Activated B cell treated with CpG ODN at 0.5 μM for 24 hours (primary cell): Measurements from ENCODE around the gene TCF7. TPM values are rescaled to one million over a fixed set of nuclear protein-coding genes. Genes with fewer than 3 reads are reported as not detected.

Experiments
- ATAC-seq: fragments of 200-7000 bp; cut with Tn5 transposase; one replicate; pipeline ENCODE4 v1.10.0; 2021; ENCODE audit warnings: low read depth, mild to moderate bottlenecking, moderate library complexity
- CTCF ChIA-PET: fragments of 350-600 bp; sonication (Branson Sonifier 250); formaldehyde crosslinking; loops from one replicate; lab custom pipeline; 2021; ENCODE audit warnings: antibody characterized with exemption; lab: Charles Lee
- POLR2A ChIA-PET: fragments of 350-600 bp; sonication (Branson Sonifier 250); formaldehyde crosslinking; loops from one replicate; lab custom pipeline; 2021; ENCODE audit warnings: antibody characterized with exemption; lab: Charles Lee
- DNase-seq: peaks from one replicate; pipeline ENCODE4 v3.0.0; 2022
- H3K27ac Mint-ChIP-seq: one replicate; pipeline ENCODE4 v1.8.0; 2020; ENCODE audit warnings: mixed read lengths
- H3K27me3 Mint-ChIP-seq: one replicate; pipeline ENCODE4 v1.8.0; 2021; ENCODE audit warnings: mixed read lengths
- H3K36me3 Mint-ChIP-seq: one replicate; pipeline ENCODE4 v1.8.0; 2021; ENCODE audit warnings: low read depth, mixed read lengths
- H3K4me1 Mint-ChIP-seq: one replicate; pipeline ENCODE4 v1.8.0; 2021; ENCODE audit warnings: mixed read lengths
- H3K4me3 Mint-ChIP-seq: one replicate; pipeline ENCODE4 v1.8.0; 2020; ENCODE audit warnings: mild to moderate bottlenecking, mixed read lengths
- H3K9me3 Mint-ChIP-seq: one replicate; pipeline ENCODE4 v1.8.0; 2020; ENCODE audit warnings: mixed read lengths
- CTCF ChIP-seq: fragments of 200-600 bp; IDR thresholded peaks from one replicate; pipeline ENCODE4 v1.8.0; 2022; ENCODE audit warnings: antibody characterized with exemption, mild to moderate bottlenecking
- intact Hi-C: fragments of 100-400 bp; cut with micrococcal nuclease; formaldehyde crosslinking; loops from one replicate; pipeline ENCODE4 v1.15.1; 2024
- total RNA-seq: library from RNA; stranded (reverse); gene quantifications from 2 replicates; pipeline ENCODE4 v1.2.3, GENCODE V29; 2022

Gene TCF7
- total RNA-seq, 1 donor from 2014 or later = 15.8 TPM

DNA sequence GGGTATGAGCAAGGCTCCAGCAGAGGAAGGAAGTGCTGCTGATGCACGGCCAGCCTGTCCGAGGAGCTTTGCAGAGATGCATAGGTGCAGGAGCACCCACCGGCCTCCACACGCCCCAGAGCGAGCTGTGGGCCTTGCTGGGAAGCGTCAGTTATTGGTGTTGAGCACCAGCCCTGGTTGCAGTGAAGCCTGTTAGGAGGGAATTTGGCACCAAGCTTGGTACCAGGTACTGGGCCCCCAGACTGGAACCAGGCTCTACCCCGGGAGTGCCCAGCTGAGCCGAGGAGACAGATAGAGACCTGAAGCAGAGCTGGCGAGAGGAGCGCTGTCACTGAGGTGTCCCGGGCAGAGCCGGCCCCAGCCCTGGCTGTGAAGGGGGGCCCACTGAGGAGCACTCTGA, 5.2 kb downstream of the TCF7 start:
- Mint-ChIP-seq H3K4me1 (peaks cover 40% of the 10 kb centered on the region), H3K27me3 (no peaks in the 10 kb centered on the region), H3K27ac (no peak overlapping the region), H3K36me3 (peaks cover 3% of the 10 kb centered on the region), H3K9me3 (no peaks in the 10 kb centered on the region), H3K4me3 (no peak overlapping the region)
- intact Hi-C loops = no loop called here
- DNase-seq = no peak
- ChIA-PET CTCF (interaction anchor here (1.0 to 4.8 kb wide), 2 partner anchors 20 to 80 kb away, joined by 3 to 21 read pairs; no protein-coding TSS in a partner anchor), POLR2A (interaction anchor here (0.6 kb wide), 1 partner anchor 784 kb away, joined by 5 read pairs; no protein-coding TSS in a partner anchor)
- no peak for ATAC-seq
- TF ChIP-seq CTCF = no peak

DNA sequence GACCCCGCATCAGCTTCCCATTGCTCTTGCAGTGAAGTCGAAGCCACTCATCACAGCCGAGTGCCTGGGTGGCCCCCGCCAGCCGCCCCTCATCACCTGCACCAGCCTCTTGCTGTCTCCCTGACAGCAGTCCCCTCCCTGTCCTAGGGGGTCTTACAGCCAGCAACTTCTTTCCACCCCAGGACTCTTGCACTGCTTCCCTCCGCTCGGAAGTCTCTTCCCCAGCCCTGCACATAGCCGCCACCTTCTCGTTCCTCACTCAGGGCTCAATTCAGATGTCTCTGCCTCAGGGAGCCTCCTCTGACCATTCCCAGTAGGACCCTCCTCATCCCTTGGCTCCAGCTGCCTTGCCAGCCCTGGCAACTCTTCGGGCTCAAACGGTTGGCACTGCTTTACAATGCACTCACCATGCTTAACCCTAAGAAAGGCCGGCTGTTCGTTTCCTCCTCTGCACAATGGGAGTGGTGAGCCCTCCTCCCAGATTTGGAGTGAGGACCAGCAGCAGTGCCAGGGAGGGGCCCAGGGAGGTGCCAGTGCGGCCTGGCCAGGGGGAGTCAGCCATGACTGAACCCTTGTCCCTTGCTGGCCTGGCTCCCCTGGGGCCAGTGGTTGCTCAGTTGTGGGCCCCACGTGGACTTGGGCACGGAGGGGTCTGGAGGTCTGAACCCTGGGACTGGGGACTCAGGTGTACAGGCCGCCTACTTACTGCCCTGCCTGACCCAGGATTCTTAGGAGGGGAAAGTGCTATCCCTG, 6.1 kb downstream of the TCF7 start:
- Mint-ChIP-seq H3K9me3 (no peaks in the 10 kb centered on the region), H3K4me3 (no peak overlapping the region), H3K27ac (no peak overlapping the region), H3K36me3 (peaks cover 3% of the 10 kb centered on the region), H3K27me3 (no peaks in the 10 kb centered on the region), H3K4me1 (peaks cover 48% of the 10 kb centered on the region)
- no peak for TF ChIP-seq CTCF
- CTCF ChIA-PET = interaction anchor here (1.0 to 4.8 kb wide), 2 partner anchors 20 to 81 kb away, joined by 3 to 21 read pairs; no protein-coding TSS in a partner anchor
- ATAC-seq = no peak
- no peak for DNase-seq
- POLR2A ChIA-PET = interaction anchor here (0.6 kb wide), 1 partner anchor 457 kb away, joined by 3 read pairs; no protein-coding TSS in a partner anchor
- intact Hi-C loops = no loop called here

- DNase-seq (no peak), ATAC-seq (peak; percentile 22)
- H3K27ac Mint-ChIP-seq = no peak overlapping the region
- H3K27me3 Mint-ChIP-seq = no peaks in the 10 kb centered on the region
- POLR2A ChIA-PET = no interaction called here
- no peak for TF ChIP-seq CTCF
- no peaks in the 10 kb centered on the region for H3K9me3 Mint-ChIP-seq
- CTCF ChIA-PET = no interaction called here
- no peak overlapping the region for H3K4me3 Mint-ChIP-seq
- peaks cover 56% of the 10 kb centered on the region for H3K4me1 Mint-ChIP-seq
- intact Hi-C loops = no loop called here
- peaks cover 3% of the 10 kb centered on the region for H3K36me3 Mint-ChIP-seq
Observed at GRCh38 chr5:134122530-134122929, 8.0 kb downstream of the TCF7 start.

DNA sequence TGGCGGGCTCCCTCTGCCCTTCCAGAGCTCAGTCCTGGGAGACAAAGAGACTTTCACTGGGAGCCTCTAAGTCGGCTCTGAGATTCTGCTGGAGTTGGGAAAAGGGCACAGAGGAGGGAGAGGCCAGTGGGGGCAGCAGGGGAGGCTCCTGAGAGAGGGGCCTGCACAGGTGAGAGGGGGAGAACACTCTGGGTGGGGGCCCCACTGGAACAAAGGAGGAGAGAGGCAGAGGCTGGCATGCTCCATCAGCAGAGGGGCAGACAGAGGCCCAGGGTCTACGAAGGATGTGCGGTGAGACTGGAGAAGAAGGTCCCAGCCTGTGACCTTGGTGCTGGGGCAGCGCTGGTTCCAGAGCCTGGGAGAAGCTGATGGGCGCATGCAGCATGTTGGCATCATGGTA, 8.9 kb downstream of the TCF7 start:
- Mint-ChIP-seq H3K27me3 (no peaks in the 10 kb centered on the region), H3K4me3 (no peak overlapping the region), H3K9me3 (no peaks in the 10 kb centered on the region), H3K4me1 (peaks cover 65% of the 10 kb centered on the region), H3K36me3 (peaks cover 3% of the 10 kb centered on the region), H3K27ac (peak overlapping the region; percentile 8)
- CTCF ChIA-PET = no interaction called here
- no peak for TF ChIP-seq CTCF
- POLR2A ChIA-PET = interaction anchor here (1.2 to 1.5 kb wide), 2 partner anchors 9 to 23 kb away, joined by 5 to 6 read pairs; no protein-coding TSS in a partner anchor
- intact Hi-C loops = no loop called here
- no peak for ATAC-seq
- DNase-seq = no peak
